Measurements from ENCODE around the gene BRF1. TPM values are rescaled to one million over a fixed set of nuclear protein-coding genes. Genes with fewer than 3 reads are reported as not detected.

BRF1 gene
- total and polyA plus RNA-seq, 2 donors from 2014 or later = 19.3 to 34.1 TPM

DNA sequence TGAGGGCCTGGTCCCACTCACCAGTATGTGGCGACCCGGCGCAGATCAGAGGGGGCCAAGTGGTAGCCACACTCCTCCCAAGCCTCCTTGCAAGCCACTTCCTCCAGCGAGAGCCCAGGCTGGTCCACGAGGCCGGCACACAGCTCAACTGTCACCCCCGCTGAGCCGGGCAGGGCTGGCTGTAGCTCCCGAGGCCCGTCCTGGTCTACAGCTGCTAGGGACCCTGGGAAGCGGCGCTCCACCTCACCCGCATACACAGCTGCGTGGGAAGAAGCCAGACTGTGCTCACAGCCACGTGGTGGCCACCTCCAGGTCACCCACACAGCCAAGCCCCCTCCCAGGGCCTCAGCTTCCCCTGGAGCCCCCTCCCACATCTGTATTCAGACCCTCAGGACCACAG is 124.3 kb downstream of the BRF1 start:
- DNase-seq (no peak), FAIRE-seq (no peak)
- Histone ChIP-seq H3K4me3 (ENCODE audit: low read length in 3 of 3) (no peak overlapping the region), H3K27ac (ENCODE audit: low read depth in 2 of 2, low read length in 2 of 2) (no peak overlapping the region), H3K4me1 (ENCODE audit: control insufficient read depth in 2 of 3, insufficient read depth in 2 of 3, low read depth in 1 of 3, low read length in 3 of 3) (peaks cover 0 to 10% (median 0%) of the 10 kb centered on the region in 3 donors), H3K9ac (ENCODE audit: low read length in 3 of 3) (no peak overlapping the region), H3K9me3 (ENCODE audit: control insufficient read depth in 2 of 3, insufficient read depth in 1 of 3, low read length in 3 of 3) (no peaks in the 10 kb centered on the region), H3K36me3 (ENCODE audit: control insufficient read depth in 2 of 3, insufficient read depth in 3 of 3, low read length in 3 of 3) (no peaks in the 10 kb centered on the region), H3K27me3 (ENCODE audit: control insufficient read depth, insufficient read depth, low read length) (no peaks in the 10 kb centered on the region)
- intact Hi-C loops (cut with DNase I) = no loop called here
- TF ChIP-seq, protein P1, sequence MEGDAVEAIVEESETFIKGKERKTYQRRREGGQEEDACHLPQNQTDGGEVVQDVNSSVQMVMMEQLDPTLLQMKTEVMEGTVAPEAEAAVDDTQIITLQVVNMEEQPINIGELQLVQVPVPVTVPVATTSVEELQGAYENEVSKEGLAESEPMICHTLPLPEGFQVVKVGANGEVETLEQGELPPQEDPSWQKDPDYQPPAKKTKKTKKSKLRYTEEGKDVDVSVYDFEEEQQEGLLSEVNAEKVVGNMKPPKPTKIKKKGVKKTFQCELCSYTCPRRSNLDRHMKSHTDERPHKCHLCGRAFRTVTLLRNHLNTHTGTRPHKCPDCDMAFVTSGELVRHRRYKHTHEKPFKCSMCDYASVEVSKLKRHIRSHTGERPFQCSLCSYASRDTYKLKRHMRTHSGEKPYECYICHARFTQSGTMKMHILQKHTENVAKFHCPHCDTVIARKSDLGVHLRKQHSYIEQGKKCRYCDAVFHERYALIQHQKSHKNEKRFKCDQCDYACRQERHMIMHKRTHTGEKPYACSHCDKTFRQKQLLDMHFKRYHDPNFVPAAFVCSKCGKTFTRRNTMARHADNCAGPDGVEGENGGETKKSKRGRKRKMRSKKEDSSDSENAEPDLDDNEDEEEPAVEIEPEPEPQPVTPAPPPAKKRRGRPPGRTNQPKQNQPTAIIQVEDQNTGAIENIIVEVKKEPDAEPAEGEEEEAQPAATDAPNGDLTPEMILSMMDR (IDR thresholded peaks at IDR 0.05; ENCODE audit: borderline replicate concordance, extremely low read depth, insufficient read depth) = no peak

DNA sequence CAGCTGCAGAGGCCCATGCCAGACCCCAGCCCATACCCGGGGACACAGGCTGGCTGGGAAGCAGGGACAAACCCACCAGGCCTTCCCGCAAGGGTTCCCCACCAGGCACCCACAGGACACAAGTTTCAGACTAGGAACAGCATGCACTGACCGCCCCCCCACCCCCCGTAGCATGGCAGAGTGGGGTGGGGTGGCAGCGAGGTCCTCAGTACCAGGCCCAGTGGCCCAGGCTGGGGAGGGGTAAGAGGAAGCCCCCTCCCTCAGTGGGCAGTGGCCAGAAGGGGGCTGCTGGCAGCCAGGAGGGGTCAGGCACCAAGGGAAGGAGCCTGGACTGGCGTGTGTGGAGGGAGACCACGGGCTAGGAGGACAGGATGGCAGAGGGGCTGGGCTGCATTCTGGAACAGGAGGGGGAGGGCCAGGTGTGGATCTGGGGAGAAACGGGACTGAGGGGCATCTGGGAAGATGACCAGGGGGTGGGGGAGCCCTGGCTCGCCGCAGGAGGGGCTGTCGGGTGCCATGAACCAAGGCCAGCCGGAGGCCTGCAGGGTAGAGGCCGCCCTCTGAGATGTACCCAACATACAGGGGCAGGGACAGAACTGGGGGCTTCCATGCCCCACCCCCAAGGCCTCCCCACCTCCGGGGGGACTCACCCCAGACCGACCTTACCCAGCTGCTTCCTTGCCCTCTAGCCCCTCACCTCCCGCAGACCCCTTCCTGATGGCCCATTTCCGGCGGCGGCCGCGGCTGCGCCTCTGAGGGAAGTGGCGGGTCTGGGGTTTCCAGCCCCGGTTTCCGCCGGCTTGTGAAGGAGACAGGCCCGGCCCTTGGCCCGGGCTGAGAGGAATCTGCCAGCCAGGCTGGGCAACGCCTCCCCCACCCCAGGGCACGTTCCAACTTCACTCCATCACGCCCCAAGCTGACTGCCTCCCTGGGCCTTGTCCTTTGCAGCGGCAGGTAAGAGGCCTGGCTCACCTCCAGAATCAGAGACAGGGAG is 126.6 kb downstream of the BRF1 start:
- Histone ChIP-seq H3K27me3 (ENCODE audit: control insufficient read depth, insufficient read depth, low read length) (no peaks in the 10 kb centered on the region), H3K36me3 (ENCODE audit: control insufficient read depth in 2 of 3, insufficient read depth in 3 of 3, low read length in 3 of 3) (no peaks in the 10 kb centered on the region), H3K9ac (ENCODE audit: low read length in 3 of 3) (no peak overlapping the region), H3K4me3 (ENCODE audit: low read length in 3 of 3) (no peak overlapping the region), H3K27ac (ENCODE audit: low read depth in 2 of 2, low read length in 2 of 2) (no peak overlapping the region), H3K4me1 (ENCODE audit: control insufficient read depth in 2 of 3, insufficient read depth in 2 of 3, low read depth in 1 of 3, low read length in 3 of 3) (peaks cover 0 to 10% (median 0%) of the 10 kb centered on the region in 3 donors), H3K9me3 (ENCODE audit: control insufficient read depth in 2 of 3, insufficient read depth in 1 of 3, low read length in 3 of 3) (no peaks in the 10 kb centered on the region)
- intact Hi-C loops (cut with DNase I) = no loop called here
- FAIRE-seq (no peak), DNase-seq (no peak)
- TF ChIP-seq, protein P1 (IDR thresholded peaks at IDR 0.05; ENCODE audit: borderline replicate concordance, extremely low read depth, insufficient read depth) = no peak

DNA sequence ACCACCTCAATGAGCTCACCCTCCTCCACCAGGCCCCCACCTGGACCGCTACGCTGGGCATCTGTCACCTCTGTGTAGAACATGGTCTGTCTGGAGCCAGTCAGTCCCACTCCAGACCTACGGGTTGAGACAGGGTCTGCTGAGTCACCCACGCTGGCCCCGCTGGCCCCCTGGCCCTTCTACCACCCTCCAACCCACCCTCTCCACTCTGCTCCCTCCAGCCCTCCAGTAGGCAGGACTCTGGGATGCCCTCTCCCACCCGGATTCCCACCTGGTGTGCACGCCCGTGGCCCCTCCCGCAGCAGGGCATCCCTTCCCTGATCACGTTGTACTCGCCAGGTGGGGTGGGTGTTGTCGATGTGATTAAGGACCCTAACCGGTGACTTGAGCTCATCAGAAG is 127.7 kb downstream of the BRF1 start:
- intact Hi-C loops (cut with DNase I) = no loop called here
- DNase-seq = no peak
- H3K27me3 ChIP-seq (ENCODE audit: control insufficient read depth, insufficient read depth, low read length) = no peaks in the 10 kb centered on the region
- no peak for FAIRE-seq
- no peak overlapping the region for H3K27ac ChIP-seq (ENCODE audit: low read depth in 2 of 2, low read length in 2 of 2)
- H3K36me3 ChIP-seq (ENCODE audit: control insufficient read depth in 2 of 3, insufficient read depth in 3 of 3, low read length in 3 of 3) = no peaks in the 10 kb centered on the region
- H3K9me3 ChIP-seq (ENCODE audit: control insufficient read depth in 2 of 3, insufficient read depth in 1 of 3, low read length in 3 of 3) = no peaks in the 10 kb centered on the region
- peaks cover 0 to 10% (median 0%) of the 10 kb centered on the region in 3 donors for H3K4me1 ChIP-seq (ENCODE audit: control insufficient read depth in 2 of 3, insufficient read depth in 2 of 3, low read depth in 1 of 3, low read length in 3 of 3)
- H3K4me3 ChIP-seq (ENCODE audit: low read length in 3 of 3) = no peak overlapping the region
- H3K9ac ChIP-seq (ENCODE audit: low read length in 3 of 3) = no peak overlapping the region
- TF ChIP-seq, protein P1 (IDR thresholded peaks at IDR 0.05; ENCODE audit: borderline replicate concordance, extremely low read depth, insufficient read depth) = no peak

Data from kidney (tissue), 14 donors.